22Rv1 (cell line): ENCODE results near the gene LFNG.

Experiments
- H3K27ac ChIP-seq: fragments of 450-650 bp; 2 replicates; pipeline ENCODE4 v1.5.1; 2017
- ZFX ChIP-seq: fragments of 450-650 bp; IDR thresholded peaks from 2 replicates; pipeline ENCODE4 v1.6.1; 2017; ENCODE audit warnings: antibody characterized with exemption, borderline replicate concordance
- TF ChIP-seq, protein P1 (sequence below): fragments of 450-650 bp; IDR thresholded peaks from 2 replicates; pipeline ENCODE4 v1.5.1; 2017; ENCODE audit warnings: mild to moderate bottlenecking

The LFNG gene, protein sequence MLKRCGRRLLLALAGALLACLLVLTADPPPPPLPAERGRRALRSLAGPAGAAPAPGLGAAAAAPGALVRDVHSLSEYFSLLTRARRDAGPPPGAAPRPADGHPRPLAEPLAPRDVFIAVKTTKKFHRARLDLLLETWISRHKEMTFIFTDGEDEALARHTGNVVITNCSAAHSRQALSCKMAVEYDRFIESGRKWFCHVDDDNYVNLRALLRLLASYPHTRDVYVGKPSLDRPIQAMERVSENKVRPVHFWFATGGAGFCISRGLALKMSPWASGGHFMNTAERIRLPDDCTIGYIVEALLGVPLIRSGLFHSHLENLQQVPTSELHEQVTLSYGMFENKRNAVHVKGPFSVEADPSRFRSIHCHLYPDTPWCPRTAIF

DNA sequence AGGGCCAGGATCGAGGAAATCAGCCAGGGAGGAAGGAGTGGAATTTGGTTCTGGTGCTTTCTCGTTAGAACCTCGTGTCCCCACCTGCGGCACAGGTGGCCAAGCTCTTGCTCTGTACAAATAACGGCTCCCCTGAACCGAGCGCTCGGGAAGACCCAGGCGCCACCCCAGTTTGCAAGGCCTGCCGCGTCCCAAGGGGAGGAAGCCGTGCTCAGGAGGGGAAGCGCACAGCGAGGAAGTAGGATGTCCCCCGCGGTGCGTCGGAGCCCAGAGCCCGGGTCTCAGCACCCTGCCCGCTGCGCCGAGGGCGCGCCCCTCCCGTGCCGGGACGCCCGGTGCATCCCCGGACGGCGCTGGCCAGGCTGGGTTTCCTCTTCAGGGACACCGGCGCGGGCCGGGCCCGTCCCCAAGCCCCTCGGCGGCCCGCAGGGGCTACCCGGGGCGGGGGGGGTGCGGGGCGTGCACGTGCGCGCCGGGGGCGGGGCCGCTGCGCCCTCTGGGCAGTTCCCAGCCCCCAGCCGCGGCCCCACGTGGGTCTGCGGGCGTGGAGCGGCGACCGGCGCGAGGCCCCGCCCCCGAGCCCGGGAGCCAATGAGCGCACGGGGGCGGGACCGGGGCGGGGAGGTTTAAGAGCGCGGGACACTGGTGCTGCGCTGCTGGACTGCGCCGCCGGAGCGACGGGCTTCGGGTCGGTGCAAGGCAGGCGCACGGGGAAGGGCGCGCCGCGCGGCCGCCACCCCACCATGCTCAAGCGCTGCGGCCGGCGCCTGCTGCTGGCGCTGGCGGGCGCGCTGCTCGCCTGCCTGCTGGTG lies at the start of gene LFNG:
LFNG (plus strand) TSS at position 656 of the 812 bp plus-strand sequence; CDS start at position 744, 88 bp downstream.
- TF ChIP-seq, protein P1, sequence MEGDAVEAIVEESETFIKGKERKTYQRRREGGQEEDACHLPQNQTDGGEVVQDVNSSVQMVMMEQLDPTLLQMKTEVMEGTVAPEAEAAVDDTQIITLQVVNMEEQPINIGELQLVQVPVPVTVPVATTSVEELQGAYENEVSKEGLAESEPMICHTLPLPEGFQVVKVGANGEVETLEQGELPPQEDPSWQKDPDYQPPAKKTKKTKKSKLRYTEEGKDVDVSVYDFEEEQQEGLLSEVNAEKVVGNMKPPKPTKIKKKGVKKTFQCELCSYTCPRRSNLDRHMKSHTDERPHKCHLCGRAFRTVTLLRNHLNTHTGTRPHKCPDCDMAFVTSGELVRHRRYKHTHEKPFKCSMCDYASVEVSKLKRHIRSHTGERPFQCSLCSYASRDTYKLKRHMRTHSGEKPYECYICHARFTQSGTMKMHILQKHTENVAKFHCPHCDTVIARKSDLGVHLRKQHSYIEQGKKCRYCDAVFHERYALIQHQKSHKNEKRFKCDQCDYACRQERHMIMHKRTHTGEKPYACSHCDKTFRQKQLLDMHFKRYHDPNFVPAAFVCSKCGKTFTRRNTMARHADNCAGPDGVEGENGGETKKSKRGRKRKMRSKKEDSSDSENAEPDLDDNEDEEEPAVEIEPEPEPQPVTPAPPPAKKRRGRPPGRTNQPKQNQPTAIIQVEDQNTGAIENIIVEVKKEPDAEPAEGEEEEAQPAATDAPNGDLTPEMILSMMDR: no peak
- no peak for TF ChIP-seq ZFX
- H3K27ac ChIP-seq: peak within 1 kb of the TSS; percentile 48

DNA sequence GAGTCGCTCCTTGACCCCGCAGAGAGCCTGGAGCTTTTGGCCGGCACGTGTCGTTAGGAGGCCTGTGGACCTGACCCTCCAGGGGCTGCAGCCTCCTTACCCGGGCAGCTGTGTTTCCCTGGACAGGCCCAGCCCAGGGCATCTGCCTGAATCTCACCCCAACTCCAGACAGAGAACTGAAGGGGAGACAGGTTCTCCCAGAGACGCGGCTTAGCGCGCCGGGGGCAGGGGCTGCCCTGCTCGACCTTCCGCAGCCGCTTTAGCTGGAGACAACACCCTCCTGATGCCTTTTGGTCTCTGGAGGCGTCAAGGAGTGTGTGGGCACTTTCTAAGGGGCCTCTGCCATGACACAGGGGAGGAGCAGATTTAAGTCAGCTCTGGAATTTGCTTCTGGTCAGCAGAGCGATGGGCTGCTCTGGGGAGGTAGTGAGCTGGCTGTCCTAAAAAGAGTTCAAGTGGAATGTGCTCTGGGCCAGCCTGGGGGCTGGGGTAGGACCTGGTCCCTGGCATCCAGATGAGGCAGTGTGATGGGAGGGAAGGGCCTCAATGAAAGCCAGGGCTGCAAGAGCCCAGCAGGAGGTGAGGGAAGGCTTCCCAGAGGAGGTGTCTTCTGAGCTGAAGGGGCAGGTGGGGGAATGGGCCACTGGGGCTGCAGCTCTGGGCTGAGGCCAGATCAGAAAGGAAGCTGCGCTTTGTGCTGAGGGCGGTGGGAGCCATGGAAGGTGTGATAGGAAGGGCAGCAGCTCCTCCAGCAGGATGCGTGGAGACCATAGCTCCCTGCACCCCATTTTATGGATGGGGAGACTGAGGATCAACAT lies 49.2 kb upstream of the LFNG start:
- TF ChIP-seq ZFX: no peak
- TF ChIP-seq, protein P1: no peak
- H3K27ac ChIP-seq: no peak overlapping the region

DNA sequence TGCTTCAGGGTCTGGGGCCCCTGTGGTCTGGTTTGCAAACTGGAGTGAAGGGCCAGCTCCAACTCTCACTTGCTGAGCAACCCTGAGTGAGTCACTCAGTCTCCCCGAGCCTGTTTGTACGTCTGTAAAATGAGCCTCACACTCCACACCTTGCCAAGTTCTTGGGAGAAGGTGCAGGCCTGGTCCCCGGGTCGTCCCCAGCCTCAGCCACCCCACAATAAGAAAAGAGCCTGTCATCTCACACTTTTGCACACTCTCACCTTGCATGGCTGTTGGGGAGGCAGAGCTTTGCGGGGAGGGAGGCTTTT lies 48.6 kb upstream of the LFNG start:
- TF ChIP-seq, protein P1: no peak
- no peak for TF ChIP-seq ZFX
- no peak overlapping the region for H3K27ac ChIP-seq

DNA sequence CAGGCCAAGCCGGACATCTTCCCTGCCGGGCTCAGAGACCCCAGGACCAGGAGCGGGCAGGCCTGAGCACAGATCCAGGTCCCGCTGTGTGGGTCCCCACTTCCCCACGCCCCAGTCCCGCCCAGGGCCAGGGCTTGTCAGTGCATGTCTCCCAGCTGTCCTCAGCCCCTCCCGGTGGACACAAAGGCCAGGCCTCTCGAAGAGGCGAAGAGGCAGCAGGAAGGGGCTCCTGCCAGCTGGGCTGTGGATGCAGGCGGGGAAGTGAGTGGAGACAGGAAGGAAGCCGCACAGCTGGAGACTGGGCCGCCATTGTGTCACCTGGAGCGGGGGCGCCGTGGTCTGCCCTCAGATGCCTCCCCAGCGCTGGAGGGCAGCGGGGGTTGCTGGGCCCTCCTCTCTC lies 48.2 kb upstream of the LFNG start:
- no peak for TF ChIP-seq ZFX
- TF ChIP-seq, protein P1: no peak
- no peak overlapping the region for H3K27ac ChIP-seq

DNA sequence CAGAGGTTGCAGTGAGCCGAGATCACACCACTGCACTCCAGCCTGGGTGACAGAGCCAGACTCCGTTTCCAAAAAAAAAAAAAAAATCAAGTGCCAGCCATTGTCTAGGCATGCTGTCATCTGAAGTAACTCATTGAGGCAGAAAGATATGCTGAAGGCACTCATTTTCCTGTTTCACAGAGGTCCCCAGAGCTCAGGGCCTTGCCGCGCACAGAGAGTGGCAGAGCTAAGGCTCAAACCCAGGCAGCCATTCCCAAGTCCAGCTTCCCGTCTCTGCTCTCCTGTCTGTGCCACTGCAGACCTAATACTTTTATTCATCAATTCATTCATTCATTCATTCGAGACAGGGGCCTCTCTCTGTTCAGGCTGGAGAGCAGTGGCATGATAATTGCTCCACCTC lies 46.8 kb upstream of the LFNG start:
- H3K27ac ChIP-seq: no peak overlapping the region
- no peak for TF ChIP-seq ZFX
- TF ChIP-seq, protein P1: no peak; the same call in 1 of the 2 replicates

DNA sequence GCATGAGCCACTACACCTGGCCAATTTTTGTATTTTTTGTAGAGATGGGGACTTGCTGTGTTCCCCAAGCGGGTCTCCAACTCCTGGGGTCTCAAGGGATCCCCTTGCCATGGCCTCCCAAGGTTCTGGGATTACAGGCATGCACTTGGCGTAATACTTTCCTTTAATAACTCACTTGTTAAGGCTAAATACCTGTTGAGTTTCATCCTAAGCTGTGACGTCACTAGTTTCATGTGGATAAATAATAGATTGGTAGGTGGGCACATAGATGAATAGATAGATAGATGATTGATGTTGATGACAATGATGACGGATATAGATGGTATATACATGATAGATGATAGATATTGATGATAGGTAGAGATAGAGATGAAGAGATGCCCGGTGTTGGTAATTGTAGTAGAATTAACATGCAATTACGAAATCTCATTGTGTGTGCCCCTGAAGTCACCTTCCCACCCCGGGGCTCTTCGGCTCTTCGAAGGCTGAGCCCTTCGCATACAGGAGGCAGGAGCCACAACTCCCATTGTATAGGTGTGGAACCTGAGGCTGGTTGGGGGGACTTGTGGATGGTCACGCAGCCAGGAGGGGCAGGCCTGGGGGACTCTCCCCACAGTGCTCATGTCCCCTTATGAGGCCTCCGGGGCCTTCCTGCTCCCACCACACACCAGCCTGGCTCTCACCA lies 45.9 kb upstream of the LFNG start:
- no peak overlapping the region for H3K27ac ChIP-seq
- TF ChIP-seq ZFX: no peak
- TF ChIP-seq, protein P1: no peak
